HG03025 (cell line): ENCODE measurements around the gene ZNF423.

Experiments
- ATAC-seq: cut with Tn5 transposase; IDR thresholded peaks from one replicate; pipeline ENCODE4 v1.9.1; 2021; ENCODE audit warnings: mild to moderate bottlenecking, moderate library complexity; ENCODE audit not compliant: unreplicated experiment, low FRiP score

ZNF423 gene

GRCh38 chr16:49473131-49473530, 382.8 kb downstream of the ZNF423 start:
- ATAC-seq, result no peak

GRCh38 chr16:49472598-49472997, 383.3 kb downstream of the ZNF423 start:
- no peak for ATAC-seq

- no peak for ATAC-seq
Observed at GRCh38 chr16:49471038-49471727, 384.7 kb downstream of the ZNF423 start.

DNA sequence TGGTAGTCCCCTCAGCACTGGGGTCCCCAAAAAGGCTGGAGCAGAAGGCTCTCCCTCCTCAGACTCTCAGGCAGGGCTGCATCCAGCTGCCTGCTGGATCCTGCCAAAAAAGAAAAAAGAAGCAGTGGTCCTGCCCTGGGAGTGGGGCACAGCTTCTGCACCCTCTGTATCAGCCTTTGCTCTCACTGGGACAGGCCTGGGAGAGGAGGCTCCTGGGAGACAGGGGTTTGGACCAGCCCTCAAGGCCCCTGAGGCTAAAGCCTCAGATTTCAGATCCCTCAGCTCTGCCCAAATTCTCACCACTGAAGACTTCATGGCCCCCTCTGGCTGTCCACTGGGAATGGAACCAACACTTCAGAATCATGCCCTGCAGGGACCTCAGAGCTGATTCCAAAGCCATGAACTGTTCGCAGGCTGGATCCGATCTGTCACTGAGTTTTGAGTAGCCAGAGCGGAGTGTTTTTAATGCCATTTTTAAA, 385.4 kb downstream of the ZNF423 start:
- no peak for ATAC-seq

- ATAC-seq, result no peak
Observed at GRCh38 chr16:49469930-49470451, 385.9 kb downstream of the ZNF423 start.

DNA sequence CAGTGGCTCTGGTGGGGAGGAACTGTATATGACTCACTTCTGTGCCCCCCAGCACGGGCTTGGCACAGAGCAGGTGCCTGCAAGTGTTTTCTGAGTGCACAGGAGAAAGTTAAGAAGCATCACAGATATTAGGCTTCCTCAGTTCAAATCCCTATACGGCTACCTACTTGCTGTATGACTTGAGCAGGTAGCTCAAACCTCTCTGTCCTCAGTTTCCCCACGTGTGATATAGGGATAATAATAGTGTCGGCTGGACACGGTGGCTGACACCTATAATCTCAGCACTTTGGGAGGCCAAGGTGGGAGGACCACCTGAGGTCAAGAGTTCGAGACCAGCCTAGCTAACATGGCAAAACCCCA, 386.6 kb downstream of the ZNF423 start:
- no peak for ATAC-seq

GRCh38 chr16:49468611-49469310, 387.2 kb downstream of the ZNF423 start:
- no peak for ATAC-seq

DNA sequence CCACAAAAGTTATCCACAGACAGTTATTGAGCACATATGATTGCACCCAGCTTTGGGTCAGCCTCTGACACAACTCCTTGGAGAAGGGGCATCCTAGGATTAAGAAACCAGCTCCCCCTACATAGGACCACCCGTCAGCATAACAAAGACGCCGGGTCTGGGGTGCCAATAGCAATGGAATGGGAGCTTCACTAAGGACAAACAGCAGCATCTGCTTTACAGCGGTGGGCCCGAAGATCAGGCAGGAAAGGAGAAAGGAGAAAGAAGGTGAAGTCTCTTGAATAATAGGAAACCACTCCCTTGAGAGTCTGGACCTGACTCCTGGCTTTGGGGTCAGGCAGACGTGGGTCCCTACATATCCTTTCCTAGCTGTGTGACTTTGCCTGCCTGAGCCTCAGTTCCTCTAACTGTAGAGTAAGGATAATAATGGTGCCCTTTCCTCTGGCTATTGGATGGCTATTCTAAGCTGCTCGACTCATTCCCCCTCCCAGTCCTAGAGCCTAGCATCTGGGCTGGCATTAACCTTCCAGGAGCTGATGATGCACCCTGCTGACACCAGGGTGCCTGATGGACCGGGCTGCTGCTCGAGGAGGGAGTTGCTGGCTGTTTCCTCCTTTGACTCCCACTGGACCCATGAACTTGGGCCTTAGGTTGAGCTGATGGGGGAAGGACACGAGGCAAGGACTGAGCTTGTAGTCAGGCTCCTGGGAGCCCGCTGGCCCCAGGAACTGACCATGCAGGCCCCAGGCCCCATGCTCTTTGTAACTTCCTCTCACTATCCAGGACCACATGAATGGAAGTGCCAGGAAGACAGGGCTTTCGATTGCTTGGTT, 388.2 kb downstream of the ZNF423 start:
- no peak for ATAC-seq

DNA sequence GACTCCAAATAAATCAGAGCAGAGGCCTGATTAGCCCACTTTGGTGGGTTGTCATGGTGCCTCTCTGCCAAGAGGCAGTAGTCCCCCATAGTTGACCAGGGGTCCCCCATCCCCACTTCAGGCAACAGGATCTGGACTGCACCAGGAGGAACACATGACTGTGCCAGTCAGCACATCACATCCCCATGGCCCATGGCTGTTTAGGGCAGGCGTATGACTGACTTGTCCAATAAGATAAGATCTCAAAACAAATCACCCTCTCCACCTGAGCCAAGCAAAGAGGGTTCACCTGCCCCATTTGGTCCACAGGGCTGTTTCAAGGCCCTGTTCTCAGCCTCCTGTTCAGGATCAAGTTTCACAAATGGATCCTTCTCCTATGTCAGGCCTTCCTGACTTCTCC, 389.0 kb downstream of the ZNF423 start:
- ATAC-seq, result no peak

DNA sequence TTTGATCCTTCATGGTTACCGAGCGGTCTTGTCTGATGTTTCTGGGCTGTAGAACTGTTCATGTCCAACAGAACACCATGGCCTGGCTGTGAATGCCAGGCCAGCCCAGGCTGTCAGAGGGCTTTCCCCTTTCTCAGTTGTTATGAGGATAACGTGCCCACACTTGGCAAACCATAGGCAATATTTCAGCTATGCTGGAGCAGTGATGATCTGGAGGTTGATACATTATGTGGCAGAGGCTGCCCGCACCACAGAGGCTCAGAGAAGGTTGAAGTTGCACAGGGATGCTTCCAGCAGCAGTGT, 389.4 kb downstream of the ZNF423 start:
- ATAC-seq, result no peak

DNA sequence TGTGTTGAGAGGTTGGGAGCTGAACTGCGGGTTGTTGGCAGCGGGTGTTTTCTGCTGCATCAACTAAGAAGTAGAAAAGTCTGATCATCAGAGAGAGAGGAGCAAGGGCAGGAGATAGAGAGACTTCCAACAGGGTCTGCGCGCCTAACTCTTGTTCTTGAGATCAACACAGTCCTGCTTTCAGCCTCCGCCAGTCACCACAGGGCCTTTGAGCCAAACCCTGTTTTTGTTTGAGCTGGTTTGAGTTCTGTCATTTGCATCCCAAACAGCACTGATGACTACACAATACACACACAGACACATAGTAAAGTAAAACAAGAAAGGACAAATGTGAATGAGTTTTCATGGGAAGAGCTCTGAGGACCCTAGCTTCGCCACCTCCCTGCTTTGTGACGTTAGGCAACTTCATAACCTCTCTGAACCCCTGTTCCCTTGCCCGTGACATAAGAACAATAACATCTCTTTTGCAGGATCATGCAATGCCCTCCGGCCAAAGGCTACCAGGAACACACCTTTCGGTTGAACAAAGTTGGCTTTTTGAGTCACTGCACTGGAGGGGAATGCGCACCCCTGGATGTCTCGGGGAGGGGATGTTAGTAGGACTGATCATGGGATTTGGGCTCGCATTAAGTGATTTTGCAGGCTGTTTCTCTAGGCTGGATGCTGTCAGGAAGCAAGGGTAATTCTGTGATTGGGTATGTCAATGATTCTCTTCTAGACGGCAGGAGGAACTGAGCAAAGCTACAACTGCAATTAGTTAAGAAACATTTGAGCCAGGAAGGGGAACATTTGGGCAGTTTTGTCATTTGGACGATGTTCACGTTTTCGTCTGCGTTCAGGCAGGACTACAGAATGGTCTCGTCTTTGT, 390.0 kb downstream of the ZNF423 start:
- ATAC-seq, result no peak

DNA sequence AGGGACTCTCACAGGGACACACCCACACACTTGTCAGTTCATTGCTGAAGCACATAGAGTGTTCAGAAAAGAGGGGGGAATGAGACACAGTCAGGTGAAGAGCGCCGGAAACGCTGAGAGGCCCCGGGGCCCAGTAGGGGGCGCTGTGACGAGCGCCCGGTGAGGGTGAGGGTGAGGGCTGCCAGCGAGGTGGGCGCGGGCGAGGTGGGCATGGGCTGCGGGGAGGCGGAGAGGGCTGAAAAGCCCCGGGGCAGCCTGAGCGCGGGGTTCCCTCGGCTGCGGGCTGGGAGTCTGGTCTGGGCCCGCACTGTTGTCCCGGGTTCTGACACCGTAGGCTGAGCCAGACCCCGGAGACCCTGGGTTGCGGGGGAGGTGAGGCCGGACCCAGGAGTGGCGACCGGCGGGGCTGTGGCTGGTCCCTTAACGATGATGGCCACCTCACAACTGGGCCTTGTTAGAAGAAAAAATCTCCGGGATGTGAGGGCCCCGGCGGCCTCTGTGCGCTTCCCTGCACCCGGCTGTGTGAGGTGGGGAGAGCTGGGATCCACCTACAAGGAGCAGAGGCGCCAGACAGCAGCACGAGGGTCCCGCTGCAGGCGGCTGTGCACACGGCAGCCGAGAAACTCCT, 390.9 kb downstream of the ZNF423 start:
- ATAC-seq, result no peak

DNA sequence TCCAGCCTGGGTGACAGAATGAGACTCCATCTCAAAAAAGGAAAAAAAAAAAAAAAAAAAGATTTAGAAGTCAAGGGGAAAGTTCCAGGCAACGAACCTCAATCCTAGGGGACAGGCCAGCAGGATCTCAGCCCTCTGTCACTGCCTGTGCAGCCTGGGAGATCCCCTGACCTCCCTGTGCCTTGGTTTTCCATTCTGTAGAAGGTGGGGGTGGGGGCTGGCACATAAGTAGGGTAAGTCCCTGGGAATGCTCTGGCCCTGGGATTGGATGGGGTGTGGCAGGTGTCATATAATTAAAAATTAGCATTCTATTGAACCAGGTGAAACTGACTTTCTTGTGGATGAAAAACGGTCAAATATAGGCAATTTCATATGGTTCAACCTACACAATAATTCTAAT, 391.8 kb downstream of the ZNF423 start:
- ATAC-seq, result no peak

DNA sequence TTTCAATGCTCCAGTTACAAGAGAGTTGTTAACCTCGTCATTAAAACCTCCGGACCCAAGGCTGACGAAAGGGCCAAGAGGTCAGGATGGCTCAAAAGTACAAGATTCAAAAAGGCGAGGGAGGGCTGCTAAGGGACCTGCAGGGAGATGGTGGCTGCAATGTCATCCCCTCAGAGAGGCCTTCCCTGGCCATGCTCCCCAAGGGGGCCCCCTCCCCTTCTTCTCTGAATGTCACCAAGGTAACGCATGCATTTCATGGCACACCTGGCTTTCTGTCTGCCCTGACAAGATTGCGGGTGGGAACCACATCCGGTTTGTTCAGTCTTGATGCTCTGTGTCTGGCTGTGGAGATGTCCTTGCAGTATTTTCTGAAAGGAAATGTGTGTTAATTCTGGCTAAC, 392.4 kb downstream of the ZNF423 start:
- ATAC-seq, result no peak

GRCh38 chr16:49462989-49463371, 392.9 kb downstream of the ZNF423 start:
- ATAC-seq, result no peak

GRCh38 chr16:49462362-49462988, 393.4 kb downstream of the ZNF423 start:
- ATAC-seq, result no peak

DNA sequence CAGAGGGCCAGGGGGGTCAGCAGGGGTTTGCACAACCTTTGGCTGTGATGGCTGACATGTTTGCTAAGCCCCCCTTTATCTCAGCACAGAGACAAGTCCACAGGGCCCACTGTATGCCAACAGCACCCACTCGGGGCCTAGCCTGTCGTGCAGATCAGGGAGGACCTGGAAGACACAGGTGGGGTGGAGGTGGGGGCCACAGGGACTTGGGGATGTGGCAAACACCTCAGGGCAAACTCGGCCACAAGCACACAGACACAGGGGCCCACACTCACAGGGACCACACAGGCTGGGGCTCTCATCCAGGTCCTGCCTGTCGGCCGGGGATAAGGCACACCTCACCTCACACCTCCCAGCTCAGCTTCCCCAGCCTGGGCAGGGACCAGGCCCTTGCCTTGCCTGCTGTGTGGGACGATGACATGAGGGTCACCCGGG, 394.4 kb downstream of the ZNF423 start:
- no peak for ATAC-seq

GRCh38 chr16:49460786-49461470, 395.0 kb downstream of the ZNF423 start:
- no peak for ATAC-seq
